ENCODE data around the gene EEF1A2. TPM values are rescaled to one million over a fixed set of nuclear protein-coding genes. Genes with fewer than 3 reads are reported as not detected.

Gene EEF1A2
- total RNA-seq, 1 donor from 2014 or later = 55.3 TPM

DNA sequence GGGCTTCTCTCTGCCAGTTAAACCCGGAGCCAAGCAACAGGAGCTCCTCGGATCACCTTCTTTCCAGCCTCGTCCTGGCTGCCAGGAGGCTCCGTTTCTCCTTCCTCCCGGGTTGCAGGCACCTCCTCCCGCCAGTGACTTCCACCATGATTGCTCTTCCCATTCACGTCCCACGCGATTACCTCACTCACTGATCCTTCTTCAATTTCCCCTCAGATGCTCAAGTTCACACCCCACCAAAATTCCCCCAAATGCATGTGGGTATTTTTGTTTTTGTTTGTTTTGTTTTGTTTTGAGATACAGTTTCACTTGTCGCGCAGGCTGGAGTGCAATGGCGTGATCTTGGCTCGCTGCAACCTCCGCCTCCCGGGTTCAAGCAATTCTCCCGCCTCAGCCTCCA, 51.6 kb downstream of the EEF1A2 start:
- H3K27me3 Mint-ChIP-seq (ENCODE audit: unreplicated experiment) = peaks cover 26% of the 10 kb centered on the region

DNA sequence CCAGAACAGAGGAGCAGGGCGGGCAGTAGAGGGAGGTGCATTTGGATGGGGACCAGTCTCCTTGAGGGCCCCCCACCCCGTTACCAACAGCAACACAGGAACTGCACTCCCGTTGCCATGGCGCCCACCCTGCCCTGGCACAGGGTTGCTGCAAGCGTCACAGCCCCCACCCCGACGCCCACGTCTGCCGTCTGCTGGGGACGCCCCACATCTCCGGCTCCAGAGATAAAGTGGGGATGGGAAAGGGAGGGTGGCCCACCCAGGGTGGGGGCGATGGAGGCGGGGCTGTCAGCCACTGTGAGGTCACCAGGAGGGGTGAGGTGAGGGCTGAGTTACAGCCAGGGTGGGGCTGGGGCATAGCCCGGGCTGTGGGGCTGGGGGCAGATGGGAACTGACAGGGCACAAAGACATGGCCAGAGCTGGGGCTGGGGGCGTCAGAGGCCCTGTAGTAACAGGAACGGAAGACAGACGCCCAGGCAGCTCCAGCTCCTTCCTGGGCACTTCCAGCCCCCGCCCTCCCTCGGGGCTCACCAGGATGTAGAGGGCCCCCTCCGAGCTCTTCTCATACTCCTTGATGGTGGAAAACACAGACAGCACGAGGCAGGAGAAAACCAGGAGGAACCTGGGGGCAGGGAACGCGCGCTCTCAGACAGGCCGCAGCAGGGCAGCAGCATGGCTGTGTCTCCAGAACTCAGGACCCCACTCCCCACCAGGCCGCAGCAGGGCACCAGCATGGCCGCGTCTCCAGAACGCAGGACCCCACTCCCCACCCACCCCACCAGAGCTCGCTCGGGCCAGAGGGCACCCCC, 52.5 kb downstream of the EEF1A2 start:
- H3K4me1 Mint-ChIP-seq (ENCODE audit: low read depth, unreplicated experiment) = peaks cover 25% of the 10 kb centered on the region
- DNase-seq = no peak

More for the DNA sequence above, 51.6 kb downstream of the EEF1A2 start:
- Mint-ChIP-seq H3K27ac (ENCODE audit: unreplicated experiment) (peak overlapping the region; percentile 41), H3K4me3 (ENCODE audit: unreplicated experiment) (peak overlapping the region; percentile 6), H3K4me1 (ENCODE audit: low read depth, unreplicated experiment) (peaks cover 30% of the 10 kb centered on the region), H3K36me3 (ENCODE audit: unreplicated experiment) (no peaks in the 10 kb centered on the region), H3K9me3 (ENCODE audit: unreplicated experiment) (peaks cover 19% of the 10 kb centered on the region)
- TF ChIP-seq, protein P1, sequence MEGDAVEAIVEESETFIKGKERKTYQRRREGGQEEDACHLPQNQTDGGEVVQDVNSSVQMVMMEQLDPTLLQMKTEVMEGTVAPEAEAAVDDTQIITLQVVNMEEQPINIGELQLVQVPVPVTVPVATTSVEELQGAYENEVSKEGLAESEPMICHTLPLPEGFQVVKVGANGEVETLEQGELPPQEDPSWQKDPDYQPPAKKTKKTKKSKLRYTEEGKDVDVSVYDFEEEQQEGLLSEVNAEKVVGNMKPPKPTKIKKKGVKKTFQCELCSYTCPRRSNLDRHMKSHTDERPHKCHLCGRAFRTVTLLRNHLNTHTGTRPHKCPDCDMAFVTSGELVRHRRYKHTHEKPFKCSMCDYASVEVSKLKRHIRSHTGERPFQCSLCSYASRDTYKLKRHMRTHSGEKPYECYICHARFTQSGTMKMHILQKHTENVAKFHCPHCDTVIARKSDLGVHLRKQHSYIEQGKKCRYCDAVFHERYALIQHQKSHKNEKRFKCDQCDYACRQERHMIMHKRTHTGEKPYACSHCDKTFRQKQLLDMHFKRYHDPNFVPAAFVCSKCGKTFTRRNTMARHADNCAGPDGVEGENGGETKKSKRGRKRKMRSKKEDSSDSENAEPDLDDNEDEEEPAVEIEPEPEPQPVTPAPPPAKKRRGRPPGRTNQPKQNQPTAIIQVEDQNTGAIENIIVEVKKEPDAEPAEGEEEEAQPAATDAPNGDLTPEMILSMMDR (IDR thresholded peaks at IDR 0.05; ENCODE audit: partially characterized antibody, unreplicated experiment) = no peak
- DNase-seq = no peak

DNA sequence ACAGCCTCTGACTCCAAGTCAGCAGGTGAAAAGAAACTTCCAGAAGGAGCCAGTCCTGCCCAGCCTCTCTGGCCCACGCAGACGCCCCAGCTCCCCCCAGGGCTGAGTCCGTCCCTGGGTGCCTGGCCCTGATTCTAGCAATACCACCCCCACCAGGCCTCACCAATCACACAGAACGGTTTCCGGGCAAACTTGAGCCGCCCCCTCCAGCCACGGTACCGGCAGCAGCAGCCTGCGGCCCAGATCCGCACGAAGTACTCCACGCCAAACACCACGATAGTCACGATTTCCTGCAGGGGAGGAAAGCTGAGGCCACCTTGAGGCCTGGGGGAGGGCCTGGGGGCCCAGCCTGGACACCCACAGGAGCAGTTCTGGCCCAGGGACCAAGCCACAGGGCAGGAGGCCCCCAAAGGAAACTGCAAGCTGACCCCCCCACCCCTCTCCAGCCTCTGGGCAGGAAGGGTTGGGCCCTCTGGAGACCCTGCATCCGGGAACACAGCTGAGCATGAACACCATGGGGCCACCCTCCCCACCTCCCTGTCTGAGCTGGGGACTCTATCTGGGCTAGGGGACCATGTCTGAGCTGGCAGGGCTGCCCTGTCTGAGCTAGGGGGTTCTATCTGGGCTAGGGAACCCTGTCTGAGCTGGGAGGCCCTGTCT, 53.7 kb downstream of the EEF1A2 start:
- Mint-ChIP-seq H3K4me3 (ENCODE audit: unreplicated experiment) (no peak overlapping the region), H3K4me1 (ENCODE audit: low read depth, unreplicated experiment) (peaks cover 23% of the 10 kb centered on the region), H3K9me3 (ENCODE audit: unreplicated experiment) (peaks cover 15% of the 10 kb centered on the region), H3K27me3 (ENCODE audit: unreplicated experiment) (peaks cover 19% of the 10 kb centered on the region), H3K27ac (ENCODE audit: unreplicated experiment) (no peak overlapping the region), H3K36me3 (ENCODE audit: unreplicated experiment) (no peaks in the 10 kb centered on the region)
- no peak for DNase-seq
- TF ChIP-seq, protein P1 (IDR thresholded peaks at IDR 0.05; ENCODE audit: partially characterized antibody, unreplicated experiment) = no peak

More for the DNA sequence above, 52.5 kb downstream of the EEF1A2 start:
- no peak overlapping the region for H3K4me3 Mint-ChIP-seq (ENCODE audit: unreplicated experiment)
- peak overlapping the region; percentile 59 for H3K27ac Mint-ChIP-seq (ENCODE audit: unreplicated experiment)
- H3K27me3 Mint-ChIP-seq (ENCODE audit: unreplicated experiment) = peaks cover 23% of the 10 kb centered on the region
- H3K36me3 Mint-ChIP-seq (ENCODE audit: unreplicated experiment) = no peaks in the 10 kb centered on the region
- H3K9me3 Mint-ChIP-seq (ENCODE audit: unreplicated experiment) = peaks cover 17% of the 10 kb centered on the region
- TF ChIP-seq, protein P1 (IDR thresholded peaks at IDR 0.05; ENCODE audit: partially characterized antibody, unreplicated experiment) = no peak

DNA sequence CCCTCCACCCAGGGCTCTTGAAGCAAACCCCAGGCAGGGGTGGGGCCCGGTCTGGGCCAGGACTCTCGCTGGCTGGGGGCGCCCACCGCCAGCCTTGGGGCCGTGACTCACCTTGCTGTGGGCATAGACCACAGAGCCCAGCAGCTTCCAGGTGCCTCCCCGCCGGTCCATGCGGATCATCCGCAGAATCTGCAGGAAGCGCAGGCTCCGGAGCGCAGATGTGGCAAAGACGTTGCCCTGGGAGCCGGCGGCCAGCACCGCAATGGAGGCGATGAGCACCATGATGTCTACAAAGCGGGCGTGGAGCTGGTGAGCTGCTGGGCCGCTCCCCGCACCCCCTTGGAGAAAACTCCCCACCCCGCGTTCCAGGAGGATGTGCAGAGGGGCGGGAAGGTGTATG, 54.3 kb downstream of the EEF1A2 start:
- H3K27ac Mint-ChIP-seq (ENCODE audit: unreplicated experiment) = no peak overlapping the region
- no peaks in the 10 kb centered on the region for H3K36me3 Mint-ChIP-seq (ENCODE audit: unreplicated experiment)
- TF ChIP-seq, protein P1 (IDR thresholded peaks at IDR 0.05; ENCODE audit: partially characterized antibody, unreplicated experiment) = no peak
- peaks cover 19% of the 10 kb centered on the region for H3K27me3 Mint-ChIP-seq (ENCODE audit: unreplicated experiment)
- no peak overlapping the region for H3K4me3 Mint-ChIP-seq (ENCODE audit: unreplicated experiment)
- DNase-seq = no peak
- peaks cover 23% of the 10 kb centered on the region for H3K4me1 Mint-ChIP-seq (ENCODE audit: low read depth, unreplicated experiment)
- H3K9me3 Mint-ChIP-seq (ENCODE audit: unreplicated experiment) = peaks cover 15% of the 10 kb centered on the region

All from glutamatergic neuron (in vitro differentiated cells).